ENCODE measurements around the gene METAP1D. TPM values are rescaled to one million over a fixed set of nuclear protein-coding genes. Genes with fewer than 3 reads are reported as not detected.

METAP1D gene
- total RNA-seq, 1 experiment from 2014 or later, result 4.7 TPM

DNA sequence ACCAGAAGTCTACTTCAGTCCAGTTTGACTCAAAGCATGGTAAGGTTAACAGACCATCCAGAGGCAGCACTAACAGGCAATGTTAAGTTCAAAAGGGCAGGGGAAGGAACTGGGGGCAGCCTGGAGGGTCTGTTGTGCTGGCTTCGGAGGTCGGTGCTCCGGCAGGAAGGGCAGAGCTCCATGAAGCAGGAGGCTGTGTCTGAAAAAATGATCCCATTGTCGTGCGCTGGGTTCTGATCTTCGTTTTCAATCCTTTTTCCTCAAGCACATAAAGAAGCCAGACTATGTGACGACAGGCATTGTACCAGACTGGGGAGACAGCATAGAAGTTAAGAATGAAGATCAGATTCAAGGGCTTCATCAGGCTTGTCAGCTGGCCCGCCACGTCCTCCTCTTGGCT is 63.7 kb downstream of the METAP1D start:
- H3K36me3 Mint-ChIP-seq, result no peaks in the 10 kb centered on the region
- DNase-seq (ENCODE audit: low spot score) (no peak), ATAC-seq (no peak)
- H3K9me3 Mint-ChIP-seq, result no peaks in the 10 kb centered on the region
- ChIA-PET POLR2A (no interaction called here), CTCF (interaction anchor here (1.8 kb wide), 1 partner anchor 64 kb away, joined by 8 read pairs; no protein-coding TSS in a partner anchor)
- no peaks in the 10 kb centered on the region for H3K27me3 Mint-ChIP-seq (ENCODE audit: low read depth)
- no peak overlapping the region for H3K27ac Mint-ChIP-seq
- H3K4me1 Mint-ChIP-seq, result no peaks in the 10 kb centered on the region
- no peak overlapping the region for H3K4me3 Mint-ChIP-seq
- TF ChIP-seq SMAD3 (CRISPR knock-in tag; IDR thresholded peaks at IDR 0.05; ENCODE audit: borderline replicate concordance) (no peak), TP53 (CRISPR knock-in tag; IDR thresholded peaks at IDR 0.05) (no peak)
- TF ChIP-seq, protein P1, sequence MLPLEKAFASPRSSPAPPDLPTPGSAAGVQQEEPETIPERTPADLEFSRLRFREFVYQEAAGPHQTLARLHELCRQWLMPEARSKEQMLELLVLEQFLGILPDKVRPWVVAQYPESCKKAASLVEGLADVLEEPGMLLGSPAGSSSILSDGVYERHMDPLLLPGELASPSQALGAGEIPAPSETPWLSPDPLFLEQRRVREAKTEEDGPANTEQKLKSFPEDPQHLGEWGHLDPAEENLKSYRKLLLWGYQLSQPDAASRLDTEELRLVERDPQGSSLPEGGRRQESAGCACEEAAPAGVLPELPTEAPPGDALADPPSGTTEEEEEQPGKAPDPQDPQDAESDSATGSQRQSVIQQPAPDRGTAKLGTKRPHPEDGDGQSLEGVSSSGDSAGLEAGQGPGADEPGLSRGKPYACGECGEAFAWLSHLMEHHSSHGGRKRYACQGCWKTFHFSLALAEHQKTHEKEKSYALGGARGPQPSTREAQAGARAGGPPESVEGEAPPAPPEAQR (CRISPR knock-in tag; IDR thresholded peaks at IDR 0.05), result no peak

DNA sequence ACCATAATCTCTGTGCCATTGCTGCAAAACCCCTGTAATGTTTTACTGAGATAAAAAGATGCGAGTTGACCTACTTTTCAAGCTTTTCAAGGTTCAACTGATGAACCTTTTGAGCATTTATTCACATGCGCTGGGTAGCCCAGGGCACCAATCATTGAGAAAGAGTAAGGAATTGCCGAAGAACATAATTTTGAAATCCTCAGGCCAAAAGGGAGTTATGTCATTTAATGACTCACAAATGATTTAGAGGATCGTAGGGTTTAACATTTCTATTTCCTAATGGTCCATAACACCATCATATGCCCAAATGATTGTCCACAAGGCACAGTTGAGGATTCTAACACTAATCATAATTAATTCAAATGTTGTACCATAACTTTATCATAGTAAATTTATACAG is 65.4 kb downstream of the METAP1D start:
- no peak for TF ChIP-seq ZNF416 (CRISPR knock-in tag; IDR thresholded peaks at IDR 0.05)
- TF ChIP-seq SMAD4 (CRISPR knock-in tag; IDR thresholded peaks at IDR 0.05), result no peak
- TF ChIP-seq ATF1 (CRISPR knock-in tag; IDR thresholded peaks at IDR 0.05), result no peak
- TF ChIP-seq HMGA2 (CRISPR knock-in tag; IDR thresholded peaks at IDR 0.05), result no peak
- TF ChIP-seq, protein P2, sequence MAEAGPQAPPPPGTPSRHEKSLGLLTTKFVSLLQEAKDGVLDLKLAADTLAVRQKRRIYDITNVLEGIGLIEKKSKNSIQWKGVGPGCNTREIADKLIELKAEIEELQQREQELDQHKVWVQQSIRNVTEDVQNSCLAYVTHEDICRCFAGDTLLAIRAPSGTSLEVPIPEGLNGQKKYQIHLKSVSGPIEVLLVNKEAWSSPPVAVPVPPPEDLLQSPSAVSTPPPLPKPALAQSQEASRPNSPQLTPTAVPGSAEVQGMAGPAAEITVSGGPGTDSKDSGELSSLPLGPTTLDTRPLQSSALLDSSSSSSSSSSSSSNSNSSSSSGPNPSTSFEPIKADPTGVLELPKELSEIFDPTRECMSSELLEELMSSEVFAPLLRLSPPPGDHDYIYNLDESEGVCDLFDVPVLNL (CRISPR knock-in tag; IDR thresholded peaks at IDR 0.05; ENCODE audit: borderline replicate concordance, low read depth), result no peak
- no peak for TF ChIP-seq FOXJ3 (CRISPR knock-in tag; IDR thresholded peaks at IDR 0.05; ENCODE audit: borderline replicate concordance)
- no peak for TF ChIP-seq CREB1 (CRISPR knock-in tag; IDR thresholded peaks at IDR 0.05)
- TF ChIP-seq SMAD3 (CRISPR knock-in tag; IDR thresholded peaks at IDR 0.05; ENCODE audit: borderline replicate concordance), result no peak
- TF ChIP-seq ZBTB21 (CRISPR knock-in tag; IDR thresholded peaks at IDR 0.05; ENCODE audit: borderline replicate concordance), result no peak
- TF ChIP-seq TEAD1 (CRISPR knock-in tag; IDR thresholded peaks at IDR 0.05), result no peak
- no peak for TF ChIP-seq KAT7 (CRISPR knock-in tag; IDR thresholded peaks at IDR 0.05; ENCODE audit: borderline replicate concordance)
- TF ChIP-seq NR2C2 (CRISPR knock-in tag; IDR thresholded peaks at IDR 0.05), result no peak
- TF ChIP-seq, protein P3, sequence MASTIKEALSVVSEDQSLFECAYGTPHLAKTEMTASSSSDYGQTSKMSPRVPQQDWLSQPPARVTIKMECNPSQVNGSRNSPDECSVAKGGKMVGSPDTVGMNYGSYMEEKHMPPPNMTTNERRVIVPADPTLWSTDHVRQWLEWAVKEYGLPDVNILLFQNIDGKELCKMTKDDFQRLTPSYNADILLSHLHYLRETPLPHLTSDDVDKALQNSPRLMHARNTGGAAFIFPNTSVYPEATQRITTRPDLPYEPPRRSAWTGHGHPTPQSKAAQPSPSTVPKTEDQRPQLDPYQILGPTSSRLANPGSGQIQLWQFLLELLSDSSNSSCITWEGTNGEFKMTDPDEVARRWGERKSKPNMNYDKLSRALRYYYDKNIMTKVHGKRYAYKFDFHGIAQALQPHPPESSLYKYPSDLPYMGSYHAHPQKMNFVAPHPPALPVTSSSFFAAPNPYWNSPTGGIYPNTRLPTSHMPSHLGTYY (CRISPR knock-in tag; IDR thresholded peaks at IDR 0.05), result no peak
- no peak for TF ChIP-seq GRHL2 (CRISPR knock-in tag; IDR thresholded peaks at IDR 0.05; ENCODE audit: insufficient replicate concordance, severe bottlenecking)
- TF ChIP-seq TP53 (CRISPR knock-in tag; IDR thresholded peaks at IDR 0.05), result no peak
- no peak for TF ChIP-seq JAZF1 (CRISPR knock-in tag; IDR thresholded peaks at IDR 0.05)
- TF ChIP-seq NFE2L1 (CRISPR knock-in tag; IDR thresholded peaks at IDR 0.05), result no peak
- TF ChIP-seq ZNF263 (CRISPR knock-in tag; IDR thresholded peaks at IDR 0.05; ENCODE audit: low read depth), result no peak
- TF ChIP-seq, protein P4, sequence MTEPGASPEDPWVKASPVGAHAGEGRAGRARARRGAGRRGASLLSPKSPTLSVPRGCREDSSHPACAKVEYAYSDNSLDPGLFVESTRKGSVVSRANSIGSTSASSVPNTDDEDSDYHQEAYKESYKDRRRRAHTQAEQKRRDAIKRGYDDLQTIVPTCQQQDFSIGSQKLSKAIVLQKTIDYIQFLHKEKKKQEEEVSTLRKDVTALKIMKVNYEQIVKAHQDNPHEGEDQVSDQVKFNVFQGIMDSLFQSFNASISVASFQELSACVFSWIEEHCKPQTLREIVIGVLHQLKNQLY (CRISPR knock-in tag; IDR thresholded peaks at IDR 0.05), result no peak
- Mint-ChIP-seq H3K9me3 (peaks cover 3% of the 10 kb centered on the region; the same call in 1 of the 2 replicates), H3K36me3 (no peaks in the 10 kb centered on the region), H3K4me3 (no peak overlapping the region), H3K27me3 (ENCODE audit: low read depth) (no peaks in the 10 kb centered on the region), H3K27ac (no peak overlapping the region), H3K4me1 (no peaks in the 10 kb centered on the region)
- ChIA-PET POLR2A (no interaction called here), CTCF (no interaction called here)
- ATAC-seq (no peak), DNase-seq (ENCODE audit: low spot score) (no peak)

Data from WTC11 (cell line).